ENCODE data around the gene TPM3.
A peak's percentile ranks its signal among the peaks of the same experiment; 100 is the strongest.
"Not testable (repeated sequence)": the region's sequence is repeated elsewhere in the genome, so short reads cannot be mapped to it uniquely, and the experiment has no call there.

TPM3 gene

DNA sequence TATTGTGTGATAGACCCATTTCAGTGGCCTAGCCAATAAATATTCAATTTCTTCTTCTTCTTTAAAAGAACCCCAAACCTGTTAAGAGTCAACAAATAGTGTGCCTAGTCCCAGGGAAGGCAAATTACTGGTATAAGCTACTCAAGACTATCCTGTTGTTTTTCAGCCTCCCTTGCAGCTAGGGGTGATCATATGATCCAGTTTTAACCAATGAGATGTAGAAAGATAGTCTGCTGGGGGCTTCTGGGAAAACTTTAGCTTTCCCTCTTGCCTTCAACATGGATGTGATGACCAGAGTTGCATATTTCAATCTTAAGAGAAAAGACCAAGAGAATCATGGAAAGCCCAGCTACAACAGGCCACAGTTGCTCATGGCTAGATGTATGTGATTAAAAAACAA lies 32.3 kb downstream of the TPM3 start:
- no peak for DNase-seq

DNA sequence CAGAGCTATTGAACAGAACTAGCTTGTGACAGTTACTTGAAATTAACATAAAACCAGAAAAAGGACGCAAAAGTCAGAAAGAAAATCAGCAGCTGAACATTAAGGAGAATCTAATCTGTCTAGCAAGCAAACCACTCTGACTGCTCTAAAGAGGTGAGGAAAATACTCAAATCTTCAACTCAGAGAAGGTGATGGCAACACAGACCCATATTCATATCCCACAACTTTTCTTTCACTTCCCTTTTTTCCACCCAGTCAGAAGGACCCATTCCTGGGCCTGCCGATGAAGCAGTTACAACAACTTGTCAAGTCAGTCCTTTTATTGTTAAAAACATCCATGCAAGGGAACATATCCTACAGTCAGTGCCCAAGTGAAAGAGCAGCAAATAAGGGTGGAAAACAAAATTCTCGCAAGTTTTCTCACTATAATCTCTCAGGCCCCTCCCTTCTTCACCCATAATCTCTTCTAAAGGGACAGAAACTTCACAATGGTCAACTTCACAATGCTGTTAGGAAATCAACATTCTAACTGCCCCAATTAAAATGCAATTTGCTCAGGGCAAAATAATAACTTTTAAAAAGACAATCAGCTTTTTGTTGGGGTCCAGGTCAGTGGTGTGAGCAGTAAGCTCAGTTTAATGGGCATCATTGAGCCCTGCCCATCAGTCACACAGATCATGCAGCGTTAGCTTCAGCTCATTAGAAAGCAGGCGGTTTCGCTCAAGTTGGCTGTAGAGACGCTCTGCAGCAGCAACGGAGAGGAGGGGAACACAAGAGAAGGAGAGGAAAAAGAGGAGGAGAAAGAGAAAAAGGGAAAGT lies 33.4 kb downstream of the TPM3 start:
- DNase-seq = no peak

DNA sequence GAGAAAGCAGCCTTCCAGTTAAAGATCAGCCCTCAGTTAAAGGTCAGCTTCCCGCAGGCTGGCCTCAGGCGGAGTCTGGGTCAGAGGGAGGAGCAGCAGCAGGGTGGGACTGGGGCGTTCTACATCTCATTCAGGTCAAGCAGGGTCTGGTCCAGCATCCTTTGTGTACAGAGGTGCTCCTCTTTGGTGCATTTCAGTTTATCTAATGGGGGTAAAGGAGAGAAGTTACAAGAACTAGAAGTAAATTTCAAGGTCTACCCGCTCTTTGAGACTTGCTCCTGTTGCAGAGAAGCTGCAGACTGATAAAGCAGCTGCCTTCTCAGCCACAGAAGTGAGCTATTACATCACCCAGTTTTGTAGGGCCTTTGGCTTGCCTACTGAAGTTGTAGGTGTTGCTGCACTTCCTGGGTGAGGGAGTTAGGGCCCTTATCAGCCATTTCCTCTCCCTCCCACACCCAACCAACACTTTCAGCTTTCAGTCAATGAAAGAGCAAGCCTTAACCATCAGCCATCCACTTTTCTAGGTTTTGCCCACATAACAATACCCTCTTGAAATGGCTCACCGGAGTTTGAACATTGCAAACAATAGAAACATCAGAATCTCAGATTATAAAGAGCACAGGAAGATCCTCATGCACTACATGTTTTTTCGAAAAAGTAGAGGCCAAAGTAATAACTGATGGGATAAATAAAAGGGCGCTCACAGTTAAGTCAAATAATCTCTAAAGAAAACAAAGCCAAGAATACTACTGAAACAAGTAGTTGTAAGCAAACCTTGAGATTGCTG lies 34.2 kb downstream of the TPM3 start:
- DNase-seq = peak; percentile 74

DNA sequence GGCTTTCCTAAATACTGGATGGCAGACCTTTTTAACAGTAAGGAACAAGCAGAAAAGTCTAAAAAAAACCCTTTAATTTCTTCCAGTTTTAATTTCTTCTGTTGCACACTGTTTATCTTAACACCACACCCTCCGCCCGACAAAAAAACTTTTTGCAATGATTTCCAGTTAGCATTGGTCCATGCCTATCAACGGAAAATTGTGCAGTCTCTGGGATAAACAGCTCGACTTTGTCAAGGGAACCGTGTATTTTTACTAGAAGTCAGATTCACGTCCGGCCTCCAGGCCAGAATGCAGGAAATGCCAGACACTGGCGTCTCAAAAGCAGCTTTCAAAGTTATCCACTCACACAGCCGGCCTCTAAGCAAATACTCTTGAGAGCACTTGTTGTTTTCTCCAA lies 36.6 kb downstream of the TPM3 start:
- no peak for DNase-seq

DNA sequence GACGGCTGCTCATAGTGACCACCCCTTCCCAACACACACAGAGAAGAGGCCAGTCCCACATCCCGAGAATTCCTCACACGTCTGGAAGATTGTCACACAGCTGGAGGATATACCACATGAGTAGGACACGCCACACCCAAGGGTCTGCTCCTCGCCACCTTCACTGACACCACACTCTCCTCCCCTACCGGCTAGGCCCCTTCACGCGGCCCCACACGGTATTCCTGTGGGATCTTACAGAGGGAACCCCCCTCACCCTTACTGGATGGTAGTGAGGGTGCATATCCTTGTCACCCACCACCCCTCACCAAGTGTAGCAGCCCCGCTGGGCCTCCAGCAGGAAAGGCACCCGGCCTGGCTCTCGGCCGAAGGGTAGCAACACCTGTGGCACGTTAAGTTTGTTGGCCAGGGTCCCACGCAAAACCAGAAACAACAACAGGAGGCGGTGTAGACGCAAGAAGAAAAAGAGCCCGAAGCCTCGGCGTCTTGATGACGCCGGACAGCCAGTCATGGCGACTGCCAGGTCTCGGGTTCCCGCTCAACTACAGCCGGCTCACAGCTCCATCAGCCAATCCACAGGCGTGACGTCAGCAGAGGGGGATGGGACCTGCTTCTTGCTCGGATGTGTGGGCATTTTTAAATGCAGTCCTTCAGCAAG lies 37.2 kb downstream of the TPM3 start, which contains the start of gene NUP210L:
TSS of gene NUP210L (minus strand) at position 540 of the 658 bp plus-strand sequence.
- DNase-seq = peak; percentile 24

DNA sequence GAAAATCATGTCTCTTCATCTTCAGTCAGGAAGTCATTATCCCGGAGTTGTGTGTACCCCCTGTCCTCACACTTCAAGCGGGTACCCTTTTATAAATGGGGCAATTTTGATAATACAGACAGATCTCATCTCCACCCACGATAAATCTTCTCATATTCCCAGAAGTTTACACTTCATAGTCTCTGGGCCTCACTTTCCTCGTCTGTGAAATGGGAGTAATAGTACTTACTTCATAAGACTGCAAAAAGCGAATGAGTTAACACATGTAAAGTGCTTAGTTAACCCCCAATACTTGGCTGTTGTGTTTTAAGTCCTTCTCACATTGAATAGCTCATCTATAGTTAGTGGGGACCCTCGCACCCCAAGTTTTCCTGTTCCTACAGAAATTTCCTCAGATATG lies 37.8 kb downstream of the TPM3 start:
- DNase-seq = no peak

DNA sequence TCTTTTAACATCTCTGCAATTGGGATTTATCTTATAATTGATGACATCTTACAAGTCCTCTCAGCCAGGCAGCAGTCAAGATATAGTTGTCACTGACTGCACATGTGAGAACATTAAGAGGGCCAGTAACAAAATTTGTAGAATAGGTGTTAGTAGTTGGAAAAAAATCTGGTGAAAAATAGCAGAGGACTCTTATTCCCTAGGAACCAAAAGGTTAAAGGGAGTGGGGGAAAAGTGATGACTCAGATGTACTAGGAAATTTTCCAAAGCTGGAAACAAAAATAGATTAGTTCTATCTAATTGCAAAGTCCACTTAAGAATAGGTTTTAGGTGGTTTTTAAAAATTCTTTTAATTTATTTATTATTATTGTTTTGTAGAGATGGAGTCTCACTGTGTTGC lies 40.6 kb downstream of the TPM3 start:
- no peak for DNase-seq

DNA sequence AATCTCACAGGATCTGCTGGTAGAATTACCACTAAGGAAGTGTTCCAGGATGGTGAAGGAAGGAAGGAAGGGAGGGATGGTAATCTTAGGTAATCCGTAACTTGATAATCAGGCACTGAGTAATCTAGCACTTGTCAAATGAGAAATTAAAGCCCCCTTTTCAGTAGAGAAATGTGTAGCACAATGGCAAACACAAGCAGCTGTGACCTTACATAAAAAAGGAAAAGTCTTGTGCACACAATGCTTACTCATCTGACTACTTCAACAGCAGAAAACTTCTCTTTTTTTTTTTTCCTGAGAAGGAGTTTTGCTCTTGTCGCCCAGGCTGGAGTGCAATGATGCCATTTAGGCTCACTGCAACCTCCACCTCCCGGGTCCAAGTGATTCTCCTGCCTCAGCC lies 43.1 kb downstream of the TPM3 start:
- no peak for DNase-seq

DNA sequence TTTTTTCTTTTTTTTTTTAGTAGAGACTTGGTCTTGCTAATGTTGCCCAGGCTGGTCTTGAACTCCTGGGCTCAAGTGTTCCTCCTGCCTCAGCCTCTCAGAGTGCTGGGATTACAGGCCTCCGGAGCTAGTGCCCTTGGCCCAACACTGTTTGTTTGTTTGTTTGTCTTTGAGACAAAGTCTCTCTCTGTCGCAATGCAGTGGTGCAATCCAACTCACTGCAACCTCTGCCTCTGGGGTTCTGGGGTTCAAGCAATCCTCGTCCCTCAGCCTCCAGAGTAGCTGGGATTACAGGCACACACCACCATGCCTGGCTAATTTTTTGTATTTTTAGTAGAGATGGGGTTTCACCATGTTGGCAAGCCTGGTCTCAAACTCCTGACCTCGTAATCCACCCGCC lies 44.4 kb downstream of the TPM3 start:
- DNase-seq = not testable (repeated sequence)

DNA sequence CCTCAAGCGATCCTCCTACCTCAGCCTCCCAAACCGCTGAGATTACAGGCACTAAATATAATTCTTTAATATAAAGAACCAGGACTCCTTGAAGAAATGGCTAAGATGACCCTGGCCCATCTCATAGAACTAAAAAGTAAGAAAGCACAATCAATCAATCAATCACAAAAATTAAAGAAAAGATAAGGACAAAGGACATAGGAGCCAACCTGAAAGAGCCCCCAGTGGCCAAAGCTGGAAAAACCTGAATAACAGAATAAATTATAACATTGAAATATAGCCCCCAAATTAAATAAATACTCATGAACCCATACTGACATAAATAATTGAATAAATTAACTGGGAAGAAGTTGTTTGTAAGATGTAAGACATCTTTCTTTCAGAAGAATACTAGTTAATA lies 45.9 kb downstream of the TPM3 start:
- DNase-seq = no peak

DNA sequence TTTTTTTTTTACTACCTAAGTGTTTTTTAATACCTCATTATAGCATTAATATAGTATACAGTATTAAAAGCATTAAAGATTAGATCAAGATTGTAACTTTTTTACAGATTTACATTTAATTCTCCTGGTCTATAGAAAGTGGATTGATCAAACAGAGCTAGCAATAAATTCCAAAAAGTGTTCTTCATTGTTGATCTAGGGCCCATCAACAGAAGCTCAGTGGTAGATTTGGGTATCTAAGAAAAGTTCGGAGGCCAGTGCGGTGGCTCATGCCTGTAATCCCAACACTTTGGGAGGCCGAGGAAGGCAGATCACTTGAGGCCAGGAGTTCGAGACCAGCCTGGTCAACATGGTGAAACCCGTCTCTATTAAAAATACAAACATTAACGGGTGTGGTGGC lies 49.5 kb downstream of the TPM3 start:
- DNase-seq = no peak

DNA sequence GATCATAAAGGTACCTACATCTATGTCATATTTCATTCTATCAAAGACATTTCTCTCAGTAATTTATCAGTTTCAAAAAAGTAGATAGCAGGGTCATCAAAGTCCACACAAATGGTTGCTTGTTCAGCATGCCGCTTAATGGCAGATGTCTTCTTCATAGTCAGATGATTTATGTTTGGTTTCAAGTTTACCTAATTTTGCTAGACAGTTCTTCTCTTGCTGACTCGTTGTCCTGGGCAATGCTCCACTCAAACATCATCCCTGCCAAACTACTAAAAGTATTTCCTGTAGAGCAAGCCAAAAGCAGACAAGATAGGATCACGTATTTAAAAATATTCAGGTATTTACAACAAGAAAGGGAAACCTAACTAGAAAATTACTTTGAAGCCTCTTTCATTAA lies 50.7 kb downstream of the TPM3 start:
- no peak for DNase-seq

DNA sequence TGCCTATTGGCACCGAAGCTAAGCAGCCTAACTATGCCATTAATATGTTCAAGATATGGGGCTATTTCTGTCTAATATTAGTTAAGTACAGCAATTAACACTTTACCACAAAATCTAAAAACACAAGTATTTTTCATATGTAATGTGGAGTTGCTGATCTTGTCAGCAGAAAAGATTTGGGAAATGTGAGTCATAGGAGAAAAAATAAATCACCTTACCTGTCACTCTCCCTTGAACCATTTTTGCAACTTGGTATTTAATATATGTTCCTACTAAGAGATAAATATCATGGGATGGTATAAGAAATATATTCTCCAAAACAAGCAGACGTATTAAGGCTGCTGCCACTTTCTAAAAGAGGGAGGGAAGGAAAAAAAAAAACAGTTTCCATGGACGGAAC lies 54.0 kb downstream of the TPM3 start:
- no peak for DNase-seq

DNA sequence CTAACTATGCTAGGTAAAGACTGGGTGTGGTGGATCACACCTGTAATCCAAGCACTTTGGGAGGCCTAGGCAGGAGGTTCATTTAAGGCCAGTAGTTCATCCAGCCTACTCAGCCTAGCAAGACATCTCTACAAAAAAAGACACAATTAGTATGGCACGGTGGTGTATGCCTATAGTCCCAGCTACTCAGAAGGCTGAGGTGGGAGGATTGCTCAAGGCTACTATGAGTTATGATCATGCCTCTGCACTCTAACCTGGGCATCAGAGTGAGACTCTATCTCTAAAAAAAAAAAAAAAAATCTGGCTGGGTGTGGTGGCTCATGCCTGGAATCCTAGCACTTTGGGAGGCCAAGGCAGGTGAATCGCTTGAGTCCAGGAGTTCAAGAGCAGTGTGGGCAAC lies 58.6 kb downstream of the TPM3 start:
- no peak for DNase-seq

DNA sequence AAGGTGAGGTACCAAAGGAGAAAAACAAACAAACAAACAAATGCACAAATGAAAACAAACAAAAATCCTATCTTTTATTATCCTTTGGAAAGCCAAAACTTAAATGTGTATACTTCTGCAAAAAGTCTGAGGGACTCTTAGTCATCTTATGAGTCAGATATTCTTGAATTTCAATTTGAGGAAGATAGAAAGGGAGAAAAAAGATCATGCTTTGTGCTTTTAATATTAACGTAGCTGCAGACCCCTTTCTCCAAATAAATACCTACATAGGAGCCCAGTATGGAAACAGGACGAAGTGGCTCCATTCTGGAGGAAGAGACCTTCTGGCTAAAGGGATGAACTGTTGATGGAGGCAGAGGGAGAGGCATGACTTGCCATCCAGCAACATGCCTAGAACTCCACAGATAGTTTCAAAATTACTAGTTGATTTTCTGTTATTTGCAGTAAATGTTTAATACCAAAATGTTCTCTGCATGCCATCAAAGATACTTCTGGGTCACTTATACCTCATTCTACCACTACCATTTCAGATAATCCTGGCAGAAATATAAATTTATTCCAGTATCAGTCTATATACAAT lies 62.4 kb downstream of the TPM3 start:
- no peak for DNase-seq

DNA sequence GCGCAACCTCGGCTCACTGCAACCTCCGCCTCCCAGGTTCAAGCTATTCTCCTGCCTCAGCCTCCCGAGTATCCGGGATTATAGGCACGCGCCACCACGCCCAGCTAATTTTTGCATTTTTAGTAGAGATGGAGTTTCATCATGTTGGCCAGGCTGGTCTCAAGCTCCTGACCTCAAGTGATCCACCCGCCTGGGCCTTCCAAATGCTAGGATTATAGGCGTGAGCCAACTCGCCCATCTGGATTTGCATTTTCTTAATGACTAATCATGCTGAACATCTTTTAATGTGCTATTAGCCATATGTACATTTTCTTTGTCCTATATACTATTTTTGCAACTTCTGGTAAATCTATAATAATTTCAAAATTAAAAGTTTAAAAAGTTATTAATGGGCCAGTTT lies 68.7 kb downstream of the TPM3 start:
- DNase-seq = not testable (repeated sequence)

DNA sequence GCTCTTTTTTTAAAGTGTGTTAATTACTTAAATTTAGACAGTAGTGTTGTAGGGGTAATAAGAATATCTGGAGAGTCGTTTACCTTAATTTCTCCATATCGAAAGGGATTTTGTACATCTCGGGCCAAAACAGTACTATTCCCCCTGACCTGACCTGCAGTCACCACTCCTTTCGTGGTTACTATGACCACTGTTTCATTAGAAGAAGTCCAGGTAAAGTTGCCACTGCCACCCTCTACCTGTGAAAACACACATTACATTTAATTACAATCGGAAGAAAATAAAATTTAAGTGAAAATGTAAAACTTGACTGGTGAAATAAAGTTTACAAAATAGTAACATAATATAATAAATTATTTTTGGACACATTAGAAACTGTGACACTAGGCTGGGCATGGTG lies 74.3 kb downstream of the TPM3 start:
- no peak for DNase-seq

DNA sequence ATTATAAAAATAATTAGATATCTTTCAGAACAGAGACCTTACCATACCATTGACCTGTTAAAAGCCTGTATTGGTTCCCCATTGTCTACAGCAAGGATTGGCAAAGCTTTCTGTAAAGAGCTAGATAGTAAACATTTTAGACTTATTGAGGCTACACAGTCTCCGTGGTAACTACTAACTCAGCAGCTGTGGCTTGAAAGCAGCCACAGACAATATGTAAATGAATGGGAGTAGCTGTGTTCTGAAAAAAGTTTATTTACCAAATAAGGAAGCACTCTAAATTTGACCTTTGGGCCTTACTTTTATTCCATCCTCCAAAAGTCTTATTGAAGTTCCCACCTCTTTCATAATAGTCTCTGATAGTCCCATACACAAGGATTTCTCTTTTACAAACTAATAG lies 76.7 kb downstream of the TPM3 start:
- DNase-seq = no peak
